IMR-90 (cell line): ENCODE measurements around the gene ANGPT4. TPM values are rescaled to one million over a fixed set of nuclear protein-coding genes. Genes with fewer than 3 reads are reported as not detected.

ENCODE experiments used
- ATAC-seq: fragments of 200-7000 bp; cut with Tn5 transposase; 2 replicates; pipeline ENCODE4 v1.9.1; 2020; ENCODE audit warnings: low read depth, mild to moderate bottlenecking, moderate library complexity
- BruUV-seq: library from RNA; stranded (reverse); fragments of 400-500 nt; replicated peaks from 2 replicates; lab custom pipeline; 2021; lab: Mats Ljungman, UMichigan
- CTCF ChIA-PET: fragments of 300-600 bp; formaldehyde crosslinking; extraction: SDS; loops from one replicate; lab custom pipeline; 2021; ENCODE audit warnings: antibody characterized with exemption; lab: Yijun Ruan, JAX
- POLR2A ChIA-PET: fragments of 300-600 bp; sonication (Branson Sonifier 250); formaldehyde crosslinking; loops from one replicate; lab custom pipeline; 2022; ENCODE audit warnings: antibody characterized with exemption; ENCODE audit not compliant: unreplicated experiment; lab: Charles Lee
- DNase-seq: peaks from one replicate; pipeline ENCODE4 v3.0.0; 2013
- H2AFZ ChIP-seq: replicated peaks from 2 replicates; pipeline ENCODE3; 2013; ENCODE audit warnings: low read length, mild to moderate bottlenecking; ENCODE audit not compliant: poor library complexity
- H2AK5ac ChIP-seq: 2 replicates; pipeline ENCODE4 v1.6.1; 2013; ENCODE audit warnings: low read depth, low read length, inconsistent platforms
- H2AK9ac ChIP-seq: replicated peaks from 2 replicates; pipeline ENCODE3; 2013; ENCODE audit warnings: mild to moderate bottlenecking, low read depth, low read length, moderate library complexity; ENCODE audit not compliant: poor library complexity
- H2BK120ac ChIP-seq: 2 replicates; pipeline ENCODE4 v1.6.1; 2013; ENCODE audit warnings: low read depth, low read length, inconsistent platforms
- H2BK15ac ChIP-seq: 3 replicates; pipeline ENCODE4 v1.6.1; 2013; ENCODE audit warnings: low read depth, low read length, inconsistent platforms
- H2BK20ac ChIP-seq: 2 replicates; pipeline ENCODE4 v1.6.1; 2013; ENCODE audit warnings: low read depth, mild to moderate bottlenecking, inconsistent platforms, low read length, moderate library complexity
- H2BK5ac ChIP-seq: 2 replicates; pipeline ENCODE4 v1.6.1; 2013; ENCODE audit warnings: mild to moderate bottlenecking, low read depth, low read length, inconsistent platforms; ENCODE audit not compliant: poor library complexity, severe bottlenecking
- H3K14ac ChIP-seq: replicated peaks from 2 replicates; pipeline ENCODE4 v1.6.1; 2013; ENCODE audit warnings: low read depth, low read length, inconsistent platforms
- H3K18ac ChIP-seq: 2 replicates; pipeline ENCODE4 v1.6.1; 2013; ENCODE audit warnings: low read depth, low read length, control low read depth
- H3K23ac ChIP-seq: 2 replicates; pipeline ENCODE4 v1.6.1; 2013; ENCODE audit warnings: low read depth, low read length, inconsistent platforms
- H3K27ac ChIP-seq: 2 replicates; pipeline ENCODE4 v1.5.1; 2013; ENCODE audit warnings: mild to moderate bottlenecking, control low read depth, low read length; ENCODE audit not compliant: insufficient read depth
- H3K27me3 ChIP-seq: 2 replicates; pipeline ENCODE4 v1.6.1; 2013; ENCODE audit warnings: low read length; ENCODE audit not compliant: control insufficient read depth, insufficient read depth
- H3K36me3 ChIP-seq: 2 replicates; pipeline ENCODE4 v1.6.1; 2013; ENCODE audit warnings: low read length, mixed read lengths; ENCODE audit not compliant: control insufficient read depth, insufficient read depth
- H3K4ac ChIP-seq: 2 replicates; pipeline ENCODE4 v1.6.1; 2013; ENCODE audit warnings: low read depth, low read length, inconsistent platforms
- H3K4me1 ChIP-seq: 2 replicates; pipeline ENCODE4 v1.6.1; 2013; ENCODE audit warnings: low read length, mixed read lengths; ENCODE audit not compliant: control insufficient read depth, insufficient read depth
- H3K4me2 ChIP-seq: 2 replicates; pipeline ENCODE4 v1.6.1; 2013; ENCODE audit warnings: low read depth, mild to moderate bottlenecking, control low read depth, low read length, moderate library complexity
- H3K4me3 ChIP-seq: 2 replicates; pipeline ENCODE4 v1.5.1; 2013; ENCODE audit warnings: low read depth, mild to moderate bottlenecking, control low read depth, low read length, moderate library complexity; ENCODE audit not compliant: insufficient read depth
- H3K56ac ChIP-seq: 2 replicates; pipeline ENCODE4 v1.6.1; 2013; ENCODE audit warnings: low read length, inconsistent platforms; ENCODE audit not compliant: insufficient read depth; ENCODE audit errors: extremely low read depth
- H3K79me1 ChIP-seq, 2 experiments: 2 replicates each; pipeline ENCODE4 v1.6.1; 2013; ENCODE audit warnings: low read length in 2 of 2, inconsistent platforms in 1 of 2, low read depth in 1 of 2
- H3K9ac ChIP-seq: 2 replicates; pipeline ENCODE4 v1.6.1; 2013; ENCODE audit warnings: low read depth, low read length, control low read depth
- H3K9me1 ChIP-seq: 2 replicates; pipeline ENCODE4 v1.6.1; 2013; ENCODE audit warnings: low read length, inconsistent platforms; ENCODE audit not compliant: insufficient read depth
- H3K9me3 ChIP-seq: 2 replicates; pipeline ENCODE4 v1.6.1; 2013; ENCODE audit warnings: low read length; ENCODE audit not compliant: control insufficient read depth, insufficient read depth
- H4K20me1 ChIP-seq: 2 replicates; pipeline ENCODE4 v1.6.1; 2013; ENCODE audit warnings: low read length, inconsistent platforms; ENCODE audit not compliant: insufficient read depth
- H4K5ac ChIP-seq: 2 replicates; pipeline ENCODE4 v1.6.1; 2013; ENCODE audit warnings: mild to moderate bottlenecking, low read depth, low read length, control low read depth
- H4K8ac ChIP-seq, 2 experiments: 2 replicates each; pipeline ENCODE4 v1.6.1; 2013; ENCODE audit warnings: low read depth in 2 of 2, low read length in 2 of 2, control low read depth in 1 of 2, inconsistent platforms in 1 of 2
- H4K91ac ChIP-seq: 2 replicates; pipeline ENCODE4 v1.6.1; 2013; ENCODE audit warnings: low read depth, low read length, inconsistent platforms; ENCODE audit not compliant: insufficient read depth
- BHLHE40 ChIP-seq: fragments of 150-350 bp; IDR thresholded peaks from 2 replicates; pipeline ENCODE4 v1.6.1; 2016; ENCODE audit warnings: mild to moderate bottlenecking, low read depth, low read length
- CEBPB ChIP-seq: IDR thresholded peaks from 2 replicates; pipeline ENCODE4 v1.6.1; 2012; ENCODE audit warnings: low read depth, low read length, improper control_type of control experiment
- CHD1 ChIP-seq: IDR thresholded peaks from 2 replicates; pipeline ENCODE4 v1.6.1; 2012; ENCODE audit warnings: low read depth, low read length, improper control_type of control experiment
- CTCF ChIP-seq: conservative IDR thresholded peaks from 2 replicates; pipeline ENCODE4 v1.5.1; 2012; ENCODE audit warnings: mild to moderate bottlenecking, low read depth, low read length, improper control_type of control experiment
- ELK1 ChIP-seq: fragments of 150-350 bp; IDR thresholded peaks from 2 replicates; pipeline ENCODE4 v1.6.1; 2016; ENCODE audit warnings: low read depth, mild to moderate bottlenecking, low read length, moderate library complexity, borderline replicate concordance
- FOS ChIP-seq: fragments of 150-350 bp; IDR thresholded peaks from 2 replicates; pipeline ENCODE4 v1.6.1; 2016; ENCODE audit warnings: low read depth, low read length
- MAFK ChIP-seq: IDR thresholded peaks from 2 replicates; pipeline ENCODE4 v1.6.1; 2012; ENCODE audit warnings: low read depth, low read length, improper control_type of control experiment
- MAZ ChIP-seq: IDR thresholded peaks from 2 replicates; pipeline ENCODE4 v1.6.1; 2012; ENCODE audit warnings: low read depth, mild to moderate bottlenecking, low read length, improper control_type of control experiment, moderate library complexity, borderline replicate concordance
- MXI1 ChIP-seq: IDR thresholded peaks from 2 replicates; pipeline ENCODE4 v1.6.1; 2012; ENCODE audit warnings: low read depth, mild to moderate bottlenecking, low read length, moderate library complexity, borderline replicate concordance
- NFE2L2 ChIP-seq: fragments of 150-350 bp; IDR thresholded peaks from 2 replicates; pipeline ENCODE4 v1.6.1; 2016; ENCODE audit warnings: low read depth, mild to moderate bottlenecking, low read length
- POLR2A ChIP-seq: IDR thresholded peaks from 2 replicates; pipeline ENCODE4 v1.6.1; 2012; ENCODE audit warnings: mild to moderate bottlenecking, low read depth, low read length
- RAD21 ChIP-seq: IDR thresholded peaks from 2 replicates; pipeline ENCODE4 v1.6.1; 2012; ENCODE audit warnings: low read length, improper control_type of control experiment
- RCOR1 ChIP-seq: IDR thresholded peaks from 2 replicates; pipeline ENCODE4 v1.6.1; 2012; ENCODE audit warnings: mild to moderate bottlenecking, low read length, improper control_type of control experiment; ENCODE audit not compliant: insufficient replicate concordance
- RFX5 ChIP-seq: IDR thresholded peaks from 2 replicates; pipeline ENCODE4 v1.8.0; 2012; ENCODE audit warnings: low read depth, mild to moderate bottlenecking, low read length, moderate library complexity
- SMC3 ChIP-seq: fragments of 150-350 bp; IDR thresholded peaks from 2 replicates; pipeline ENCODE4 v1.6.1; 2016; ENCODE audit warnings: low read depth, mild to moderate bottlenecking, antibody characterized with exemption, low read length, moderate library complexity
- USF2 ChIP-seq: fragments of 150-350 bp; IDR thresholded peaks from 2 replicates; pipeline ENCODE4 v1.6.1; 2017; ENCODE audit warnings: mild to moderate bottlenecking, antibody characterized with exemption, low read length, low read depth
- WGBS, 2 experiments: methylation state at CpG; one replicate each; pipeline versions ENCODE4 v1.1.5 to v1.1.7; 2013; ENCODE audit warnings: missing lambda C conversion rate in 2 of 2; ENCODE audit not compliant: insufficient read length in 1 of 2; ENCODE audit errors: extremely low coverage in 2 of 2; 5-methylcytosine and 5-hydroxymethylcytosine counted together
- dilution Hi-C: fragments of 300-500 bp; cut with HindIII; formaldehyde crosslinking; loops from one replicate; pipeline ENCODE4 v1.14.3; 2018; ENCODE audit warnings: low sequenced_read_pairs; ENCODE audit not compliant: unreplicated experiment
- in situ Hi-C: fragments of 300-500 bp; cut with MboI; formaldehyde crosslinking; loops from 3 replicates; pipeline ENCODE4 v1.14.3; 2019; ENCODE audit warnings: low sequenced_read_pairs, inconsistent platforms, mixed read lengths
- intact Hi-C: fragments of 100-400 bp; cut with micrococcal nuclease; formaldehyde crosslinking; loops from 2 replicates; pipeline ENCODE4 v1.10.0; 2022
- polyA plus RNA-seq, 3 experiments: library from polyadenylated mRNA; depleted of rRNA; stranded (reverse); fragments of >200 nt; gene quantifications; 2 replicates each; pipeline ENCODE4 v1.2.3, GENCODE V29; 2012; ENCODE audit warnings: low replicate concordance in 1 of 3
- total RNA-seq: library from RNA; depleted of rRNA; stranded (reverse); fragments of >200 nt; gene quantifications from 2 replicates; pipeline ENCODE4 v1.2.3, GENCODE V29; 2012

The ANGPT4 gene
- total and polyA plus RNA-seq, 2 of the 4 experiments (the other 2 are of a cell fraction): not detected

- ChIA-PET POLR2A (no interaction called here), CTCF (no interaction called here)
- Histone ChIP-seq H3K27ac (no peak overlapping the region), H2BK20ac (no peak overlapping the region), H2BK15ac (no peak overlapping the region), H4K20me1 (no peaks in the 10 kb centered on the region), H2BK120ac (no peak overlapping the region), H3K18ac (no peak overlapping the region), H3K9me3 (no peaks in the 10 kb centered on the region), H3K56ac (no peak overlapping the region), H3K79me1 (no peaks in the 10 kb centered on the region), H2AK9ac (no peak overlapping the region), H3K4ac (no peak overlapping the region), H4K91ac (no peak overlapping the region), H3K9ac (no peak overlapping the region), H3K4me3 (no peak overlapping the region), H2BK5ac (no peak overlapping the region), H3K23ac (no peak overlapping the region), H2AFZ (no peak overlapping the region), H3K9me1 (no peaks in the 10 kb centered on the region; the same call in 1 of the 2 replicates), H4K5ac (no peak overlapping the region), H4K8ac (no peak overlapping the region), H3K4me1 (no peaks in the 10 kb centered on the region), H3K4me2 (no peak overlapping the region), H3K36me3 (no peaks in the 10 kb centered on the region), H3K27me3 (peaks cover 1% of the 10 kb centered on the region; the same call in 1 of the 2 replicates), H3K14ac (no peak overlapping the region), H2AK5ac (no peak overlapping the region)
- TF ChIP-seq FOS: no peak
- TF ChIP-seq POLR2A: no peak
- TF ChIP-seq MAFK: no peak
- TF ChIP-seq SMC3: no peak
- no peak for TF ChIP-seq RFX5
- TF ChIP-seq ELK1: no peak
- no peak for TF ChIP-seq RAD21
- TF ChIP-seq MAZ: no peak
- no peak for TF ChIP-seq BHLHE40
- TF ChIP-seq RCOR1: no peak
- no peak for TF ChIP-seq USF2
- TF ChIP-seq NFE2L2: no peak
- no peak for TF ChIP-seq CHD1
- no peak for TF ChIP-seq CEBPB
- no peak for TF ChIP-seq MXI1
- no peak for TF ChIP-seq CTCF
- dilution Hi-C loops: no loop called here
- DNase-seq: no peak
- WGBS, 2 experiments: 89% methylated on average over 10 of the region's 13 CpGs; no CpG with 5 or more reads in 1 of the 2 experiments
- no peak for ATAC-seq
- intact Hi-C loops: no loop called here
- in situ Hi-C loops: no loop called here
- no TSS peak for BruUV-seq
These were observed 29.7 kb upstream of the ANGPT4 start for GRCh38 chr20:945841-946240.
